GM12801 (cell line): ENCODE measurements around the gene EXOC3.

ENCODE experiments used
- TF ChIP-seq, protein P1 (sequence below): IDR thresholded peaks from one replicate; pipeline ENCODE4 v1.5.1; 2011; ENCODE audit warnings: control low read depth; ENCODE audit not compliant: insufficient read length; ENCODE audit errors: extremely low read depth

EXOC3 gene

DNA sequence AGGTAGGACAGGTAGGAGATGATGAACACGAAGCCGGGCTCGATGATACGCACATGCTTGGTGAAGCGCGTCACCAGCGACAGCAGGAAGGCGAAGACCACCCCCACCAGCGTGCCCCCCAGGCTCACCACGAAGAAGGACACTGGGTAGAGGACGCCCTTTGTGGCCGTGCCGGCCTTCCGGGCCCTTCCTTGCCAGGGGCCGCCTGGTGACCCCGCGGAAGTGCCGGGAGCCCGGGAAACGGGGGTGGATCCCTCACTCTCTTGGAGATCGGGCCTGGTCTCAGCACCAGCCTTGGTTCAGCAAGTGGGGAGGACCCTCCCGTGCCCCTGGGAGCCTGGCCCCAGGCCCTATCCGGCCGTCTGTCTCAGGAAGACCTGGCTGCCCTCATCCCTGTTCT lies 41.6 kb downstream of the EXOC3 start:
- TF ChIP-seq, protein P1, sequence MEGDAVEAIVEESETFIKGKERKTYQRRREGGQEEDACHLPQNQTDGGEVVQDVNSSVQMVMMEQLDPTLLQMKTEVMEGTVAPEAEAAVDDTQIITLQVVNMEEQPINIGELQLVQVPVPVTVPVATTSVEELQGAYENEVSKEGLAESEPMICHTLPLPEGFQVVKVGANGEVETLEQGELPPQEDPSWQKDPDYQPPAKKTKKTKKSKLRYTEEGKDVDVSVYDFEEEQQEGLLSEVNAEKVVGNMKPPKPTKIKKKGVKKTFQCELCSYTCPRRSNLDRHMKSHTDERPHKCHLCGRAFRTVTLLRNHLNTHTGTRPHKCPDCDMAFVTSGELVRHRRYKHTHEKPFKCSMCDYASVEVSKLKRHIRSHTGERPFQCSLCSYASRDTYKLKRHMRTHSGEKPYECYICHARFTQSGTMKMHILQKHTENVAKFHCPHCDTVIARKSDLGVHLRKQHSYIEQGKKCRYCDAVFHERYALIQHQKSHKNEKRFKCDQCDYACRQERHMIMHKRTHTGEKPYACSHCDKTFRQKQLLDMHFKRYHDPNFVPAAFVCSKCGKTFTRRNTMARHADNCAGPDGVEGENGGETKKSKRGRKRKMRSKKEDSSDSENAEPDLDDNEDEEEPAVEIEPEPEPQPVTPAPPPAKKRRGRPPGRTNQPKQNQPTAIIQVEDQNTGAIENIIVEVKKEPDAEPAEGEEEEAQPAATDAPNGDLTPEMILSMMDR = no peak

DNA sequence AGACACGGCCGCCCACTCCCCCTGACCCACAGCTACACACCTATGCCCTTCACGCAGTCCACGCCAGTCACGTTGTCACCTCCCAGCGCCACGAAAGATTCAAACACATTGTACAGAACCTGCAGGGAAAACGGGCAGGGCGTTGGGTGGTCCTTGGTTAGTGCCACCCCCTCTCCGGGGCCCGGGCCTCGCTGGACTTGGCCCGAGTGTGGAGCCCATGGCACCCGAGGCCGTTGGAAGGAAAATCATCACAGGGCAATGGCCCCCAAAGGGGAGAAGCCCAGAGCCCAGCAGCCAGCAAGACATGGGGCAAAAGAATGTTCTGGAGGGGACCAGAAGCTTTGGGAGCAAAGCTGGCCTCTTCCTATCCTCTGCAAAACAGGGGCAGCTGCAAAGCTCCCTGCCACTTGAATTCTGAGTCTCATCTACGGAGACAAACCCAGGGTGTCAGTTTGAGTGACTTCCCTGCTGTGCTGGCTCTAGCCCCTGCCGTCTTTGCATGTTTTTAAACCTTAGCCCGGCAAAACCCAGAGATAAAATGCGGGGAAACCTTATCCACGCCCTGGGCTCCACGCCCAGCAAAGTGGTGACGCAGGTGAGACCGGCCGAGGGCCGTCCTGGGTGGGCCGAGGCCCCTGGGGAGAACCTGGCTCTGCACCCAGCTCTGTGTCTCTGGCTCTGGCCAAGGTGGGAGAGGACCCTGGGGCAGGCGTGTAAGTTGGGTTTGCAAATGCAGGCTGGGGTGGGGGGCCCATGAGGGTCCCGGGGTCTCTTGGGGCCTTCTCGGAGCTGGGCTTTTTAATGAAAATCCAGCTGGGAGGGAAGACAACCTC lies 42.4 kb downstream of the EXOC3 start:
- TF ChIP-seq, protein P1 = no peak

DNA sequence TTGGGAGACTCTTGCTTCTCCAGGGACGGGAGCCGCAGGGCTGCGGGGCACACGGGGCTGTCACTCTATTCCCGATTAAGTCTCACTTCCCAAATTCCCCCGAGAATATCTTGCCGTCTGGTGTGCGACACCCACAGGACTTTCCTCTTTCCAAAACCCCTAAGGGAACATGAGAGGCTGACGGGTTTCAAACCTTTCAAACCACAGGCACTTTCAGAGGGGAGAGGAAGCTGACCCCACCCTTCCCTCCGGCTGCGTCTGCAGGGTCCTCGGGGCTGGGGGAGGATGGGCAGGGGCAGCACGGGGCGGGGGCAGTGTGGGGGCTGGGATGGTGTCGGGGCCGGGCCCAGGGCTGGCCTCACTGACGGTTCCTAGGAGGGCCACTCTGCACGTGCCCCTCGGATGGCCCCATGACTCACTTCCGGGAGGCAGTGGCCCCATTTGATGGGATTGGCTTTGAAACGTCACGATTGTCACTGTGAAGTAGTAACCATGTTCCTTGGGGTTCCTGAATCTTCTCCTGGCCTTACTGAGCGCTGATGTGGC lies 43.0 kb downstream of the EXOC3 start:
- TF ChIP-seq, protein P1 = no peak

DNA sequence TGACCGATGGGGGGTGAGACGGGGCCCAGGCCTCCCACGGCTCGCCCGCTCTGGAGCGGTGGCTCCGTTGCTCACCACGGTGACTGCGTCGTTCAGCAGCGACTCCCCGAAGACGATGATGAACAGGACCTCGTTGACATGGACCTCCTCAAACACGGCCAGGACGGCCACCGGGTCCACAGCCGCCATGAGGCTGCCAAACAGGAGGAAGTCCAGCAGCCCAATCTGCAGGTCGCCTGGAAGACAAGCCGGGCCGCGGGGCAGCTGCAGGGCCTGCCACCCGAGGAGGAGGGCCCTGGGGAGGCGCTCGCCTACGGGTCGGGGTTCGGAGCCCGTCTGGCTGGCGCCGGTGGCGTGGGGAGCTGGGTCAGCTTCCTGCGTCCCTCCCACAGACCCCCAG lies 45.3 kb downstream of the EXOC3 start:
- TF ChIP-seq, protein P1 = no peak

DNA sequence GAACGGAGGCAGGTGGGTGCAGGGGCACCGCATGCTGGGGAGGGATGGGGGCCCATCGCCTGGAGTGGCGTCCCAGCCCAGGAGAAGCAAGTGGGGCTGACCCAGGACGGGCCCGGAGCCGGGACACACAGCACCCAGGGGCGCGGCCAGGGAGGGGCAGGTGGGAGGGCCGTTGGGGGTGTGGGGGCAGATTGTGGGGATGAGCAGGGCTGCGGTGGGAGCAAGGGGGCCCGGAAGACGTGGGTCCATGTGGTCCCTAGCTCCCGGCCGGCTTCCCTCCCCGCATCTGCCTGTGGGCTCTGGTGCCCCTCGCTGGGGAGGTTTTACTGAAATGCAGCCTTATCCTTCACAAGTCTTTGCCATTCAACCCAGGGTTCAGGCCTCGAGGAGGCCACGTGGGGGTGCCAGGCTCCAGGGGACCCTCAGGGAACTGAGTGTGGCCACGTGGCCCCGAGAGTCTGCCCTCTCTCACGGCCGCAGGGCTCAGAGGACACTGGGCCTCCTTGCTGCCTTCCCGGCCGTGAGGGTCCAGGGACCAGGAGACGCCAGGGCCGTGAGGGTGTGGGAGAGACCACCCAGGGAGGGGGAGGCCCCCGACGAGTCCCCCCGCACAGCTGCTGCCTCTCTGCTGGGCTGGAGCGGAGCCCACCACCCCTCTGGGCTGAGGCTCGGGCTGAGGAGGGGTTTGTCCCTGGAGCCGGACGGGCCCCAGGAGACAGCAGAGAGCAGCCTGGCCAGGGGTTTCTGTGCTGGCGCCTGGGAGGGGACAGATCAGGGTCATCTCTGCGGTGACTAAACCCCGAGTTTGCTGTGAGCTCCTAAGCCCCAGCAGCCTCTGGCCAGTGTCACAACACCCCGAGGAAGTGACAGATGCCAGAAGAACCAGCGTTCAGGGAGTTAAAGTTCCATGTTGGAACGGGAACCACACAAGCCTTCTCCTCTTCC lies 46.0 kb downstream of the EXOC3 start:
- TF ChIP-seq, protein P1 = no peak

DNA sequence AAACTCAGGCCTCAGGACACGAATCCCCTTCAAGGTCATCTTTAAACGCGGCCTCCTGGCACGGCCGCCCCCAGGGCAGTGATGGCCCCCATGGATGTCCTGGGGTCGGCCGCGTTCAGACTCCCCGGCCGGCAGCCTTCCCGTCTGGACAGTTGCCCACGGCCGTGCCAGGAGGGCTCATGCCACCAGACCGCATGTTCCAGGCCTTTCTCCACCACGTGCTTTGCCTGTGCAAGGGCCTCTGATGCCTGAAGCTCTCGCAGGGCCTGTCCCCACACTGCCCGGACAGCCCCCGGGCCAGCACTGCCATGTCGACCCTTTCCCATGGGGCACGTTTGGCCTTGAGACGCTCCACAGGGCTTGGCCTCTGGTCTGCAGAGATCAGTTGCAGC lies 46.7 kb downstream of the EXOC3 start:
- TF ChIP-seq, protein P1 = no peak
